Measurements from ENCODE around the gene ACTRT2. TPM values are rescaled to one million over a fixed set of nuclear protein-coding genes. Genes with fewer than 3 reads are reported as not detected.

Gene ACTRT2
- total RNA-seq, 4 donors from 2014 or later, result not detected

DNA sequence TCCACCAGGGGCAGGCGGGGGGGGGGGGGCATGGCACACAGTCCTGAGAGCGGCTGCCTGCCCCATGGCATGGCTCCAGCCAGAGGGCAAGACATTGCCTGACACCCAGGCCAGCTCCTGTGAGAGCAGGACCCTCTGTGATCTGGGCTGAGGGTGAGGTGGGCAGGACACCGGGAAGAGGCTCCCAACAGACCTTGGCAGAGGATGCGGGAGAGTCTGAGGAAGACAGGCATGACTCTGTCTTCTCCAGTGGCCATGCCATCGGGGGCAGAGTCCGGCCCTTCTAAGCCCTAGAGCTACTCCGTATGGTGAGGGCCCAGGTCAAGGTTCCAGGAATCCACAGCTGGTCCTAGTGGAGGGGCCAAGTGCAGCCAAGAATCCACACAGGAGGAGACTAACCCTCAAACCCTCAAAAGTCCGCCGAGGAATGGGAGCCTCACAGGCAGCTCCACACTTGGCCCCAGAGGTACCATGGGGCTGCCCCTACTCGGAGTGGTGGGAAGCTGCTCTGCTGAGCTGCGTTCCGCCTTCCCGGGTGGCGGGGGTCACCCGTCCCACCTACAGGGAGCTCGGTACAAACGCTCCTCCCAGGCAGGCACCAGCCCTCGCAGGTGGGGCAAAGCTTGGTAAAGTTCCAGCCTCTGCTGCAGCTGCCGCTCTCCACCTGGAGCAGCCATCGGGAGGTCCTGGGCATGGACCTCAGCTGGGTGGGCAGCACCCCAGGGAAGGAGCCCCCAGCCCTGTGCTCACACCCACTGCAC is 6.5 kb downstream of the ACTRT2 start:
- intact Hi-C loops (cut with DNase I), result no loop called here
- Histone ChIP-seq H3K36me3 (no peaks in the 10 kb centered on the region), H3K4me1 (no peaks in the 10 kb centered on the region), H3K27me3 (peaks cover 0 to 61% (median 6%) of the 10 kb centered on the region in 4 donors), H3K4me3 (no peak overlapping the region), H3K9me3 (no peaks in the 10 kb centered on the region), H3K27ac (replicated peaks in 1 of 4) (no peak overlapping the region)
- TF ChIP-seq, protein P1, sequence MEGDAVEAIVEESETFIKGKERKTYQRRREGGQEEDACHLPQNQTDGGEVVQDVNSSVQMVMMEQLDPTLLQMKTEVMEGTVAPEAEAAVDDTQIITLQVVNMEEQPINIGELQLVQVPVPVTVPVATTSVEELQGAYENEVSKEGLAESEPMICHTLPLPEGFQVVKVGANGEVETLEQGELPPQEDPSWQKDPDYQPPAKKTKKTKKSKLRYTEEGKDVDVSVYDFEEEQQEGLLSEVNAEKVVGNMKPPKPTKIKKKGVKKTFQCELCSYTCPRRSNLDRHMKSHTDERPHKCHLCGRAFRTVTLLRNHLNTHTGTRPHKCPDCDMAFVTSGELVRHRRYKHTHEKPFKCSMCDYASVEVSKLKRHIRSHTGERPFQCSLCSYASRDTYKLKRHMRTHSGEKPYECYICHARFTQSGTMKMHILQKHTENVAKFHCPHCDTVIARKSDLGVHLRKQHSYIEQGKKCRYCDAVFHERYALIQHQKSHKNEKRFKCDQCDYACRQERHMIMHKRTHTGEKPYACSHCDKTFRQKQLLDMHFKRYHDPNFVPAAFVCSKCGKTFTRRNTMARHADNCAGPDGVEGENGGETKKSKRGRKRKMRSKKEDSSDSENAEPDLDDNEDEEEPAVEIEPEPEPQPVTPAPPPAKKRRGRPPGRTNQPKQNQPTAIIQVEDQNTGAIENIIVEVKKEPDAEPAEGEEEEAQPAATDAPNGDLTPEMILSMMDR (IDR thresholded peaks at IDR 0.05), result no peak
- TF ChIP-seq POLR2A (IDR thresholded peaks at IDR 0.05; ENCODE audit: low read depth) (no peak), EP300 (IDR thresholded peaks at IDR 0.05) (no peak), POLR2AphosphoS5 (IDR thresholded peaks at IDR 0.05) (no peak)
- WGBS, result 86% methylated on average over 4 of the region's 20 CpGs
- DNase-seq (ENCODE audit: extremely low spot score), result no peak

- TF ChIP-seq, protein P1 (IDR thresholded peaks at IDR 0.05), result no peak
- no peak for TF ChIP-seq POLR2AphosphoS5 (IDR thresholded peaks at IDR 0.05)
- no peak for TF ChIP-seq POLR2A (IDR thresholded peaks at IDR 0.05; ENCODE audit: low read depth)
- no peak for TF ChIP-seq EP300 (IDR thresholded peaks at IDR 0.05)
- no peak for DNase-seq (ENCODE audit: extremely low spot score)
Observed at GRCh38 chr1:3028531-3029282, 7.4 kb downstream of the ACTRT2 start.

GRCh38 chr1:3029481-3029961 is 8.3 kb downstream of the ACTRT2 start:
- DNase-seq (ENCODE audit: extremely low spot score), result no peak
- TF ChIP-seq POLR2A (IDR thresholded peaks at IDR 0.05; ENCODE audit: low read depth) (no peak), EP300 (IDR thresholded peaks at IDR 0.05) (no peak), POLR2AphosphoS5 (IDR thresholded peaks at IDR 0.05) (no peak)
- TF ChIP-seq, protein P1 (IDR thresholded peaks at IDR 0.05), result no peak
- no peaks in the 10 kb centered on the region for H3K9me3 ChIP-seq
- 88% methylated on average over 5 of the region's 11 CpGs for WGBS
- no peaks in the 10 kb centered on the region for H3K36me3 ChIP-seq
- H3K4me1 ChIP-seq, result no peaks in the 10 kb centered on the region
- H3K4me3 ChIP-seq, result no peak overlapping the region
- H3K27me3 ChIP-seq, result peaks cover 0 to 70% (median 6%) of the 10 kb centered on the region in 4 donors
- intact Hi-C loops (cut with DNase I), result no loop called here
- H3K27ac ChIP-seq (replicated peaks in 1 of 4), result no peak overlapping the region

More at GRCh38 chr1:3028531-3029282, 7.4 kb downstream of the ACTRT2 start:
- Histone ChIP-seq H3K4me1 (no peaks in the 10 kb centered on the region), H3K36me3 (no peaks in the 10 kb centered on the region), H3K9me3 (no peaks in the 10 kb centered on the region), H3K27me3 (peaks cover 0 to 70% (median 6%) of the 10 kb centered on the region in 4 donors), H3K27ac (replicated peaks in 1 of 4) (no peak overlapping the region), H3K4me3 (no peak overlapping the region)
- intact Hi-C loops (cut with DNase I), result no loop called here
- WGBS, result 29% methylated on average over 22 of the region's 32 CpGs

- Histone ChIP-seq H3K36me3 (no peaks in the 10 kb centered on the region), H3K9me3 (no peaks in the 10 kb centered on the region), H3K27me3 (peaks cover 0 to 76% (median 6%) of the 10 kb centered on the region in 4 donors), H3K4me3 (no peak overlapping the region), H3K4me1 (no peaks in the 10 kb centered on the region), H3K27ac (replicated peaks in 1 of 4) (no peak overlapping the region)
- intact Hi-C loops (cut with DNase I), result no loop called here
- TF ChIP-seq, protein P1 (IDR thresholded peaks at IDR 0.05), result no peak
- TF ChIP-seq POLR2AphosphoS5 (IDR thresholded peaks at IDR 0.05), result no peak
- no peak for DNase-seq (ENCODE audit: extremely low spot score)
- WGBS, result 87% methylated on average over 17 of the region's 32 CpGs
Observed at GRCh38 chr1:3029991-3030662, 8.9 kb downstream of the ACTRT2 start.

Measured in esophagus muscularis mucosa (tissue), 4 donors.